Measurements from ENCODE around the gene FRMD4A.

- TF ChIP-seq, protein P1, sequence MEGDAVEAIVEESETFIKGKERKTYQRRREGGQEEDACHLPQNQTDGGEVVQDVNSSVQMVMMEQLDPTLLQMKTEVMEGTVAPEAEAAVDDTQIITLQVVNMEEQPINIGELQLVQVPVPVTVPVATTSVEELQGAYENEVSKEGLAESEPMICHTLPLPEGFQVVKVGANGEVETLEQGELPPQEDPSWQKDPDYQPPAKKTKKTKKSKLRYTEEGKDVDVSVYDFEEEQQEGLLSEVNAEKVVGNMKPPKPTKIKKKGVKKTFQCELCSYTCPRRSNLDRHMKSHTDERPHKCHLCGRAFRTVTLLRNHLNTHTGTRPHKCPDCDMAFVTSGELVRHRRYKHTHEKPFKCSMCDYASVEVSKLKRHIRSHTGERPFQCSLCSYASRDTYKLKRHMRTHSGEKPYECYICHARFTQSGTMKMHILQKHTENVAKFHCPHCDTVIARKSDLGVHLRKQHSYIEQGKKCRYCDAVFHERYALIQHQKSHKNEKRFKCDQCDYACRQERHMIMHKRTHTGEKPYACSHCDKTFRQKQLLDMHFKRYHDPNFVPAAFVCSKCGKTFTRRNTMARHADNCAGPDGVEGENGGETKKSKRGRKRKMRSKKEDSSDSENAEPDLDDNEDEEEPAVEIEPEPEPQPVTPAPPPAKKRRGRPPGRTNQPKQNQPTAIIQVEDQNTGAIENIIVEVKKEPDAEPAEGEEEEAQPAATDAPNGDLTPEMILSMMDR (IDR thresholded peaks at IDR 0.05; ENCODE audit: low read depth, low read length, poor library complexity, severe bottlenecking) = no peak
- TF ChIP-seq EZH2phosphoT487 (IDR thresholded peaks at IDR 0.05; ENCODE audit: borderline replicate concordance, low read length) = no peak
Observed at GRCh38 chr10:13851906-13852305, 478.8 kb downstream of the FRMD4A start.
